ENCODE data around the gene SMOC2. TPM values are rescaled to one million over a fixed set of nuclear protein-coding genes. Genes with fewer than 3 reads are reported as not detected.

The SMOC2 gene
- total and polyA plus RNA-seq, 4 experiments from 2014 or later: not detected

- no peaks in the 10 kb centered on the region for H3K9me3 ChIP-seq (ENCODE audit: control insufficient read depth in 1 of 2, low read length in 2 of 2)
- no peaks in the 10 kb centered on the region for H3K4me1 ChIP-seq (ENCODE audit: insufficient read depth, low read length)
- Mint-ChIP-seq H3K9me3 (no peaks in the 10 kb centered on the region), H3K4me1 (no peaks in the 10 kb centered on the region), H3K4me3 (no peak overlapping the region), H3K36me3 (no peaks in the 10 kb centered on the region), H3K27me3 (peaks cover 2 to 12% of the 10 kb centered on the region in 2 donors), H3K27ac (no peak overlapping the region)
- no peak overlapping the region for H3K27ac ChIP-seq (ENCODE audit: low read depth, low read length)
- no peak overlapping the region for H3K4me3 ChIP-seq (ENCODE audit: low read length in 2 of 2)
- CTCF ChIA-PET (ENCODE audit: partially characterized antibody): no interaction called here
- no peaks in the 10 kb centered on the region for H3K36me3 ChIP-seq (ENCODE audit: insufficient read depth, low read length)
- intact Hi-C loops (cut with micrococcal nuclease): no loop called here
- no peaks in the 10 kb centered on the region for H3K27me3 ChIP-seq (ENCODE audit: insufficient read depth, low read length)
- POLR2A ChIA-PET (ENCODE audit: partially characterized antibody): no interaction called here
- no peak for DNase-seq
These were observed 72.8 kb downstream of the SMOC2 start for GRCh38 chr6:168513766-168514165.

GRCh38 chr6:168514216-168514615 lies 73.2 kb downstream of the SMOC2 start:
- no peak overlapping the region for H3K4me3 ChIP-seq (ENCODE audit: low read length in 2 of 2)
- no peaks in the 10 kb centered on the region for H3K36me3 ChIP-seq (ENCODE audit: insufficient read depth, low read length)
- CTCF ChIA-PET (ENCODE audit: partially characterized antibody): interaction anchor here (0.8 kb wide), 1 partner anchor 18 kb away, joined by 3 read pairs; no protein-coding TSS in a partner anchor
- H3K27ac ChIP-seq (ENCODE audit: low read depth, low read length): no peak overlapping the region
- H3K27me3 ChIP-seq (ENCODE audit: insufficient read depth, low read length): no peaks in the 10 kb centered on the region
- Mint-ChIP-seq H3K36me3 (no peaks in the 10 kb centered on the region), H3K27ac (no peak overlapping the region), H3K4me3 (no peak overlapping the region), H3K27me3 (peaks cover 2 to 12% of the 10 kb centered on the region in 2 donors), H3K9me3 (no peaks in the 10 kb centered on the region), H3K4me1 (no peaks in the 10 kb centered on the region)
- POLR2A ChIA-PET (ENCODE audit: partially characterized antibody): no interaction called here
- no peaks in the 10 kb centered on the region for H3K4me1 ChIP-seq (ENCODE audit: insufficient read depth, low read length)
- intact Hi-C loops (cut with micrococcal nuclease): no loop called here
- no peak for DNase-seq
- no peaks in the 10 kb centered on the region for H3K9me3 ChIP-seq (ENCODE audit: control insufficient read depth in 1 of 2, low read length in 2 of 2)

GRCh38 chr6:168515376-168515775 lies 74.4 kb downstream of the SMOC2 start:
- Histone ChIP-seq H3K4me1 (ENCODE audit: insufficient read depth, low read length) (no peaks in the 10 kb centered on the region), H3K27me3 (ENCODE audit: insufficient read depth, low read length) (no peaks in the 10 kb centered on the region), H3K36me3 (ENCODE audit: insufficient read depth, low read length) (no peaks in the 10 kb centered on the region), H3K27ac (ENCODE audit: low read depth, low read length) (no peak overlapping the region), H3K9me3 (ENCODE audit: control insufficient read depth in 1 of 2, low read length in 2 of 2) (no peaks in the 10 kb centered on the region), H3K4me3 (ENCODE audit: low read length in 2 of 2) (no peak overlapping the region)
- no peaks in the 10 kb centered on the region for H3K9me3 Mint-ChIP-seq
- H3K27ac Mint-ChIP-seq: no peak overlapping the region
- H3K27me3 Mint-ChIP-seq: peaks cover 2 to 12% of the 10 kb centered on the region in 2 donors
- ChIA-PET CTCF (ENCODE audit: partially characterized antibody) (no interaction called here), POLR2A (ENCODE audit: partially characterized antibody) (no interaction called here)
- H3K4me3 Mint-ChIP-seq: no peak overlapping the region
- intact Hi-C loops (cut with micrococcal nuclease): no loop called here
- no peak for DNase-seq
- no peaks in the 10 kb centered on the region for H3K36me3 Mint-ChIP-seq
- no peaks in the 10 kb centered on the region for H3K4me1 Mint-ChIP-seq

DNA sequence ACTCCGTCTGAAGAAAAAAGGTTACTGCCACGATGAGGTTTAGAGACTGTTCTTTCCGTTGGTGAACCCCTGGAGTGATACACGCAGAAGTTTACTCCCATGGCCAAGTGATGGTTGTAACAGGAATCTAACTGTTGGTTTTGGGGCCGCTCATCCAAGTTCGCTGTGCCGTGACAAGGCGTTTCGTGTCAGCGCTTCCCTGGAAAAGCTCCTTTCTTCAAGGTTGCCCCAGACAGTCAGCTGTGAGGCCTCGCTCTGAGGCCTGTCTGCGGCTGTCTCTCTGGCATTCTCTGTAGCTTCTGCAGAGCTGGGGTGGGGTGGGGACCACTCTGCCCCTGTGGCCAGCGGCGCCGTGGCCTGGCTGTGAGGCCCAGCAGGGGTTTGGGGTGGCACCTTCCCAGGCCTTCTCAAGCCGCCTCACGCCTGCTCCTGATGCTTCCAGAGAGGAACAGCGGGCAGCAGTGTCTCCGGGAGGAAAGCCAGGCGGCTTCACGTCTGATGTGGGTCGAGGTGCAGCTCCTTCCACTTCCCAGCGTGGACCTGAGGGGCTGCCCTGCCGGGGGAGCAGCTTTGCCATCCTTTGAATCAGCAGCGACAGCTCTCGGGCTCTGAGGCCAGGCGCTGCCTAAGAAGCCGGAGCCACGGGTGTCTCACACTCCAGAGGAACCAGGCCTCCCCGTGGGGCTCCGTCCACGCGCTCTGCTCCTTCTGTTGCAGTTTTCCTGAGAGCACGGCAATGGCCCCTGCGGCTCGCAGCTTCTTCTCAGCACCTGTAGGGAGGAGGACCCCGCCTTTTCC lies 76.2 kb downstream of the SMOC2 start:
- Mint-ChIP-seq H3K4me1 (no peaks in the 10 kb centered on the region), H3K9me3 (no peaks in the 10 kb centered on the region), H3K36me3 (no peaks in the 10 kb centered on the region), H3K4me3 (no peak overlapping the region), H3K27me3 (peaks cover 0 to 8% of the 10 kb centered on the region in 2 donors), H3K27ac (no peak overlapping the region)
- Histone ChIP-seq H3K9me3 (ENCODE audit: control insufficient read depth in 1 of 2, low read length in 2 of 2) (no peaks in the 10 kb centered on the region), H3K36me3 (ENCODE audit: insufficient read depth, low read length) (no peaks in the 10 kb centered on the region), H3K4me3 (ENCODE audit: low read length in 2 of 2) (no peak overlapping the region), H3K27me3 (ENCODE audit: insufficient read depth, low read length) (no peaks in the 10 kb centered on the region), H3K27ac (ENCODE audit: low read depth, low read length) (no peak overlapping the region), H3K4me1 (ENCODE audit: insufficient read depth, low read length) (no peaks in the 10 kb centered on the region)
- no peak for DNase-seq
- POLR2A ChIA-PET (ENCODE audit: partially characterized antibody): no interaction called here
- CTCF ChIA-PET (ENCODE audit: partially characterized antibody): no interaction called here
- intact Hi-C loops (cut with micrococcal nuclease): no loop called here

- peaks cover 0 to 15% of the 10 kb centered on the region in 2 donors for H3K27me3 Mint-ChIP-seq
- intact Hi-C loops (cut with micrococcal nuclease): no loop called here
- H3K4me3 Mint-ChIP-seq: no peak overlapping the region
- no peaks in the 10 kb centered on the region for H3K36me3 Mint-ChIP-seq
- Histone ChIP-seq H3K36me3 (ENCODE audit: insufficient read depth, low read length) (no peaks in the 10 kb centered on the region), H3K9me3 (ENCODE audit: control insufficient read depth in 1 of 2, low read length in 2 of 2) (no peaks in the 10 kb centered on the region), H3K4me3 (ENCODE audit: low read length in 2 of 2) (no peak overlapping the region), H3K27me3 (ENCODE audit: insufficient read depth, low read length) (no peaks in the 10 kb centered on the region), H3K27ac (ENCODE audit: low read depth, low read length) (no peak overlapping the region), H3K4me1 (ENCODE audit: insufficient read depth, low read length) (no peaks in the 10 kb centered on the region)
- H3K4me1 Mint-ChIP-seq: no peaks in the 10 kb centered on the region
- CTCF ChIA-PET (ENCODE audit: partially characterized antibody): no interaction called here
- no peak overlapping the region for H3K27ac Mint-ChIP-seq
- no peak for DNase-seq
- peaks cover 0 to 4% (median 0%) of the 10 kb centered on the region in 8 donors for H3K9me3 Mint-ChIP-seq
- POLR2A ChIA-PET (ENCODE audit: partially characterized antibody): no interaction called here
These were observed 76.9 kb downstream of the SMOC2 start for GRCh38 chr6:168517742-168518347.

GRCh38 chr6:168518348-168518745 lies 77.4 kb downstream of the SMOC2 start:
- Histone ChIP-seq H3K9me3 (ENCODE audit: control insufficient read depth in 1 of 2, low read length in 2 of 2) (no peaks in the 10 kb centered on the region), H3K4me3 (ENCODE audit: low read length in 2 of 2) (no peak overlapping the region), H3K27me3 (ENCODE audit: insufficient read depth, low read length) (no peaks in the 10 kb centered on the region), H3K27ac (ENCODE audit: low read depth, low read length) (no peak overlapping the region), H3K4me1 (ENCODE audit: insufficient read depth, low read length) (no peaks in the 10 kb centered on the region), H3K36me3 (ENCODE audit: insufficient read depth, low read length) (no peaks in the 10 kb centered on the region)
- Mint-ChIP-seq H3K9me3 (peaks cover 0 to 4% (median 0%) of the 10 kb centered on the region in 8 donors), H3K4me1 (no peaks in the 10 kb centered on the region), H3K27ac (no peak overlapping the region), H3K4me3 (no peak overlapping the region), H3K27me3 (peaks cover 0 to 14% of the 10 kb centered on the region in 2 donors), H3K36me3 (no peaks in the 10 kb centered on the region)
- CTCF ChIA-PET (ENCODE audit: partially characterized antibody): no interaction called here
- no peak for DNase-seq
- POLR2A ChIA-PET (ENCODE audit: partially characterized antibody): no interaction called here
- intact Hi-C loops (cut with micrococcal nuclease): no loop called here

- DNase-seq: no peak
- no peak overlapping the region for H3K4me3 ChIP-seq (ENCODE audit: low read length in 2 of 2)
- no peaks in the 10 kb centered on the region for H3K27me3 ChIP-seq (ENCODE audit: insufficient read depth, low read length)
- H3K36me3 ChIP-seq (ENCODE audit: insufficient read depth, low read length): no peaks in the 10 kb centered on the region
- H3K4me3 Mint-ChIP-seq: no peak overlapping the region
- intact Hi-C loops (cut with micrococcal nuclease): no loop called here
- H3K4me1 Mint-ChIP-seq: no peaks in the 10 kb centered on the region
- H3K27ac Mint-ChIP-seq: no peak overlapping the region
- no peaks in the 10 kb centered on the region for H3K4me1 ChIP-seq (ENCODE audit: insufficient read depth, low read length)
- POLR2A ChIA-PET (ENCODE audit: partially characterized antibody): no interaction called here
- H3K27me3 Mint-ChIP-seq: peaks cover 0 to 13% of the 10 kb centered on the region in 2 donors
- no peaks in the 10 kb centered on the region for H3K9me3 ChIP-seq (ENCODE audit: control insufficient read depth in 1 of 2, low read length in 2 of 2)
- peaks cover 0 to 4% (median 0%) of the 10 kb centered on the region in 8 donors for H3K9me3 Mint-ChIP-seq
- no peaks in the 10 kb centered on the region for H3K36me3 Mint-ChIP-seq
- no peak overlapping the region for H3K27ac ChIP-seq (ENCODE audit: low read depth, low read length)
- CTCF ChIA-PET (ENCODE audit: partially characterized antibody): no interaction called here
These were observed 77.9 kb downstream of the SMOC2 start for GRCh38 chr6:168518867-168519266.
